GM21717 (cell line): ENCODE results near the gene AOX1.
"Not testable (repeated sequence)": the region's sequence is repeated elsewhere in the genome, so short reads cannot be mapped to it uniquely, and the experiment has no call there.

Experiments
- ATAC-seq: cut with Tn5 transposase; IDR thresholded peaks from one replicate; pipeline ENCODE4 v1.9.1; 2021; ENCODE audit warnings: mild to moderate bottlenecking, moderate library complexity; ENCODE audit not compliant: unreplicated experiment

AOX1 gene

GRCh38 chr2:200664770-200665494 lies 79.1 kb downstream of the AOX1 start:
- ATAC-seq = no peak

- no peak for ATAC-seq
Measured at GRCh38 chr2:200665626-200666453, 80.0 kb downstream of the AOX1 start.

- ATAC-seq = no peak
Measured at GRCh38 chr2:200667413-200667812, 81.6 kb downstream of the AOX1 start.

- no peak for ATAC-seq
Measured at GRCh38 chr2:200668478-200668877, 82.7 kb downstream of the AOX1 start.

GRCh38 chr2:200669308-200669707 lies 83.5 kb downstream of the AOX1 start:
- ATAC-seq = no peak

DNA sequence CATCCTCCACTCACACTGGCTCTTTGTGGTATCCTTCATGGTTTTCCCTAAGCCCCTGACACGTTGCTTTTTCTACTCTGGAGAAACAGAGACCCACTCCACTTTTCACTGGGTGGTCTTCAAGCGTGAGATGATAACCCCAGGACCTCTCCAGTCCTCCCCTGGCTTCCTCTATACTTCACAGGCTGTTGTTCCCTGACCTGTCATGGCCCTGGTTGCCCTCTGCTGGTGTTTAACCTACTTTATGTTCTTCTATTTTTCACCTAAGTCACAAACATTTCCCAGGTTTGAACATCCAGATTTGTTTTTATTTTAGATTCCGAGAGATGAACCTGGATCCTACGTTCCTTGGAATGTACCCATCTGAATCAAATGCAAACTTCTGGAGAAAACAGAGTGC lies 84.5 kb downstream of the AOX1 start:
- no peak for ATAC-seq

GRCh38 chr2:200670751-200671150 lies 84.9 kb downstream of the AOX1 start:
- ATAC-seq = no peak

DNA sequence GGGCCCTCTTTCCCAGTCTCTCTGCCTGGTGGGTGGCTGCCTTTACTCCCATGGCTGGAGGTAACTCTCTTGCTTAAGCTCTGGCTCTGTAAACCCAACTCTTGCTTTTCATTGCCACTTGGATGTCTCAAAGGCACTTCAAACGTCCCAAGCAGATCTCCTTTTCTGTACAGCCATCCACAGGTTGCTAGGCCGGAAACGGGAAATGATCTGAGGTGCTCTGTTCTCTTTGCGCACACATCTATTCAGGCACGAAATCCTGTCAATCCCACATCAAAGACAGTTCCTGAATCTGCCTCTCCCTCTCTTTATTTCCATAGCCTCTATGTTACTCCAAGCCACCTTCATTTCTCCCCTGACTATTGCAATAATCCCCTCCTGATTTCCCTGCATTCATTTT lies 87.4 kb downstream of the AOX1 start:
- ATAC-seq = no peak

DNA sequence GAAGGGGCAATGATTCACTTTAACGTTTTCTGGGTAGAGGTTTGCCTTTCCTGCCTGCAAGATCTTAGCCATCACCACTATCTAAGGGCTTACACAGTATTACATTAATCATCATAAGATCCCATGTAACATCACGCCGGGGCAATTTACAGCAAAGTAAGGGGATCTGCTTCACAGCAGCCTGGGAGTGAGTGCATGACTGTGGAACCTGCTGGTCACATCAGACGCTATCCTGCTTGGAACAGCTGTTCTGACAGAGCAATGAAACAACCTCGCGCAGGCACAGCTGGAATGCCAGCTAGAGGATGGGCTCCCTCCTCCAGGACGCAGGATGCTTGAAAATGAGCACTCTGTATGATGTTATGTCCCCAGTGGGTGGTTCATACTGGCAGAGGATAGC lies 89.0 kb downstream of the AOX1 start:
- no peak for ATAC-seq

DNA sequence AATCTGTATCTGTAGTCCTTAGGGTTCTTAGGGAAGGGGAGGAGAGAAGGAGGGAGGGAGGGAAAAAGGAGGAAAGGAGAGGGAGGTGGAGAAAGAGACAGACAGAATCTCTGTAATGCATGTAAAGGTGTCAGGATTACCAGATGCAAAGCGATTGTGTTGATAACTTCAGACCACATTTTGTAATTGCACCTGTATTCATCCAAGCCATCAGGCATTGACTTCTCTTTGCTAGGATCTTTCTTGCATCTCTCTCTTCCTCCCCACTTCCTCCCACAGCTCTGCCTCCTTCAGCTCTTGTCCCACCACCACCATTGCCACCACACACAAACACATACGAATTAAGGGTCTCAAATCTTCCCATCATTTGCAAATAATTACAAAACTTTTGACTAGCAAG lies 91.4 kb downstream of the AOX1 start:
- no peak for ATAC-seq

DNA sequence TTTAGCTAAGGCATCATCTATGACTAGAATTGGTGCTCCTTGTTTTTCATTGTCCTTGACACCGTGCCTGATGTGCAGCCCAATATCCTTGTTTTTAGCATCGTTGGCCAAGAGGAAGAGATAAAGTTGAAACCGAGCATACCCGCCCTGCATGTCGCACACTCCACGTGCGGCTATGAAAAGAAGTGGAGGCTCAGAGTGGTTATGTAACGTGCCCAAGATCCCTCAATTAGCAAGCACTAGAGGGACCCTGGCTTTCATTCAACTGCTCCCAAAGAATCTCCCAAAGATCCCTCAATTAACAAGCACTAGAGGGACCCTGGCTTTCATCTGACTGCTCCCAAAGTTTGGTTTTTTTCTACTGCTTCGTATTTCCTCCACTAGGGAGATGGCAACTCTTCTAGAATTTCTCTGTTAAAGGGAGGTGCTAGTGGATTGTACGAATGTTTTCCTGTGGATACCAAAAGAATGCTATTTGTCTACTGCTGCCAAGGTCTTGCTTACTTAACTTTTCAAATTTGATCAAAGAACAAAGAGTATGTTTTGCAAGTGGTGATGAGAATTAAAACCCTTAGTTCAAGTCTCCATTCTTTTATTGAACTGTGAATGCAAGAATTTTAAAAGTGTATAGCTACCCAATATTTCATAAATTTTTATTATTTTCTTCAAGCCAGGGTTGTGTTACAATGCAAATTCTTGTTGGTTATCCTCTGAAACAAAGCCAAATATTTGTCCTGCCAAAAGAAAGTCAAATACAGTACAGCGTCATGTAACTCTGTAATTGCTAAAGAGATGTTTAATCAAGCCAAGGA lies 92.1 kb downstream of the AOX1 start:
- no peak for ATAC-seq

GRCh38 chr2:200679127-200679526 lies 93.3 kb downstream of the AOX1 start:
- no peak for ATAC-seq

DNA sequence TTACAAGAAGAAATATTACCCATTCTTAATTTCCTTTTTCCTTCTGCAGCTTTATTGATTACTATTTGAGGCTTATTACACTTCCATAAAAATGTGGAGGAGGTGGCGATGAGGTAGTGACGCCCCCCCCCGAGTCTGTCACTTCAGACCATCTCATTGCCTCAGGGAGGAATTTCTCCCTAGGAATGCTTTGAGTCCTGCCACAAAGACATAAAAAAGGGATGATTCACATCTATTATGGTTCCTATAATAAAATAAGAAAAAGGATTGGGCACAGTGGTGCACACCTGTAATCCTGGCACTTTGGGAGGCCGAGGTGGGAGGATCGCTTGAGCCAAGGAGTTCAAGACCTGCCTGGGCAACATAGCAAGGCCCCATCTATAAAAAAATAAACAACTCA lies 93.7 kb downstream of the AOX1 start:
- no peak for ATAC-seq

DNA sequence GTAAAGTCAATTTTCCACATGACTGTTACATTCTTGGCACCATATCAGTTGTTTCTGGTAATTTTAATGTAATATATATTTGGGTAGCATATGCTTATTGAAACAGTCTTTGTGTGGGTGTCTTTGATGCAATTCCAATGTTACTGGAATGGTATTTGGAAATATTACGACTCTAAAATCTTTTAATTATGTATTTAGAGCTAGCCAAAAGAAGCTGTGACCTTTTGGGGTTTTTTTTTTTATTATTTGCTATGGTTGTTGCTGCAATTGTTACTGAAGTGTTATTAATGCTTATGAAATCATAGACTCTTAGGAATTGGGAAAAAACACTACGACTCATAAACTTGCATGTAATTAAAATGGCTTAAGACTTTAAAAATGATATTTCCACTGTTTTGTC lies 95.9 kb downstream of the AOX1 start:
- no peak for ATAC-seq

GRCh38 chr2:200682407-200682806 lies 96.6 kb downstream of the AOX1 start:
- not testable (repeated sequence) for ATAC-seq

GRCh38 chr2:200687922-200688920 lies 102.4 kb downstream of the AOX1 start:
- no peak for ATAC-seq

DNA sequence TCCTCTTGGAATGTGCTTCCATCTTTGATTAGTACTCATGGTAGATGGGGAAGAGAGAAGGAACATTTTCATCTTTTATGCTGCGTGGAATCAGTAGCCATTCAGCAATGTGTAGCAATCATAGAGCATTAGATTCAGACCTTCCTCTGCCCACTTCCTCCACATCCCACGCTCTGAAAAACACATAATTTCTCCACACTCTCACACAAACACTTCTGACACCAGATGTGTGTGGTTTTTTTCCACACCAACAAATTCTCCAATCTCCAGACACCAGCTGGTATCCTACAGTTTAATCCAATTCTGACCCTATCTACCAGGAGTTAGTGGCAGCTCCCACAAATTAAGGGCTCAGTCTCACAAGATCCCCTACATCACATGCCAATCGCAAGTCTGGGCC lies 103.3 kb downstream of the AOX1 start:
- no peak for ATAC-seq

DNA sequence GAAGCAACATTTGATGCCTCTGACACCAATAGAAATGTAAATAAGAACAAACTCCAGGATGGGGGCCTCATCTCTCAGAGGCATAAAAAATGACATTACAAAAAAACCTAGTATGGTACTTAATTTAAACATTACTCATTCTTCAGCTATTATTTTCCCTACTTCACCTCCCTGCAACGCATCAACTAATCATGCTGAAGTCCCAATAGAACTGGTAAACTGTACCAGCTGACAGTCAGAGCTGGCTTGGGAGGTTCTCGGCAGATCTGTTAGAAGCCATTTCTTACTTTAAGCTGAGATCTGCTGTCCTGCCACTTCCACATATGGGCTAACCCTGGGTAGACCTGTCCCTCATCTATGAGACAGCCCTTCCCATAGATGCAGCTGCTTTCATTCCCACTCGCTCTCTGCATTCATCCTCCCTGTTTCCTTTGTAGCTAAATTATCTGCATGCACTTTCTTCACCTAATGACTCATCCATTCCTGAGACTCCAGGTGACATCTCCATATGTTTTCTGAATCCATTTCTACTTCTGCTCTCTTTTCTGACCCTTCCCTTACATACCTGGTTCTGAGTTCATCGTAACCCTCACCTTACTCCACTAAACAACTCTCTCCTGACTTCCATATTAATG lies 108.1 kb downstream of the AOX1 start:
- ATAC-seq = no peak

GRCh38 chr2:200695191-200695590 lies 109.4 kb downstream of the AOX1 start:
- ATAC-seq = no peak

DNA sequence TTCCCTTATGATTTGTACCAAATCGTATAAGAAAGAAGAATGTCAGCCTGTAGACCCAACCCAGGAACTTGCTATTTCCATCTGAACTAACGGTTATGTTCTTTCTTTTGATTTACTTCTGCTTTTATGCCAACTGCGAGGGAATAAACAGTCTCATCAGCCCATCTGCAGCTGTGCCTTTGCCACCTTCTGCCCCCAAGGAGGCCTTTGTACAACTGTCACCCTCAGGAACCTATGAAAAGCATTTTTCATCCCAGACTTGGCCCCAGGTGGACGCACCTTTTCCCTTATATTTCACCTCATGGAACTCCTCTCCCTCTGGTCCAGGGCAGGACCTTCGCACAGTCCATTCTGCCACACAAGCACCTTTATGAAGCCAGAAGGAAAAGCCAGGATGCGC lies 109.8 kb downstream of the AOX1 start:
- ATAC-seq = no peak
